VCaP (cell line): ENCODE measurements around the gene MAP1LC3C.

Experiments used
- H3K27ac ChIP-seq: fragments of 450-650 bp; 2 replicates; pipeline ENCODE4 v1.5.1; 2017
- CTCF ChIP-seq: fragments of 450-650 bp; conservative IDR thresholded peaks from 2 replicates; pipeline ENCODE4 v1.5.1; 2017; ENCODE audit warnings: mild to moderate bottlenecking, moderate library complexity

The MAP1LC3C gene

GRCh38 chr1:242017580-242018233 lies 18.8 kb upstream of the MAP1LC3C start:
- no peak overlapping the region for H3K27ac ChIP-seq
- TF ChIP-seq CTCF = peak; percentile 86

GRCh38 chr1:242016479-242016878 lies 17.6 kb upstream of the MAP1LC3C start:
- TF ChIP-seq CTCF = no peak
- no peak overlapping the region for H3K27ac ChIP-seq

- H3K27ac ChIP-seq = no peak overlapping the region
- no peak for TF ChIP-seq CTCF
Measured at GRCh38 chr1:242011894-242012660, 13.2 kb upstream of the MAP1LC3C start.

GRCh38 chr1:242008826-242009495 lies 10.1 kb upstream of the MAP1LC3C start:
- TF ChIP-seq CTCF = no peak
- H3K27ac ChIP-seq = no peak overlapping the region

- no peak overlapping the region for H3K27ac ChIP-seq
- TF ChIP-seq CTCF = no peak
Measured at GRCh38 chr1:242006976-242007375, 8.1 kb upstream of the MAP1LC3C start.

GRCh38 chr1:242005866-242006535 lies 7.1 kb upstream of the MAP1LC3C start:
- TF ChIP-seq CTCF = no peak
- no peak overlapping the region for H3K27ac ChIP-seq
